Right renal pelvis (tissue), 4 donors: Measurements from ENCODE around the gene PLAAT2. TPM values are rescaled to one million over a fixed set of nuclear protein-coding genes. Genes with fewer than 3 reads are reported as not detected.

ENCODE experiments used
- polyA plus RNA-seq, 4 donors: library from polyadenylated mRNA; unstranded; fragments of 120-200 nt; gene quantifications; one replicate each; pipeline ENCODE4 v1.2.1, GENCODE V29; 2013; ENCODE audit not compliant: insufficient read length in 4 of 4

The PLAAT2 gene
- polyA plus RNA-seq, 4 donors, result 0.27 to 0.44 TPM; not detected in 2

Other genes starting within 250 kb of the PLAAT2 start
- gene SLC22A9, start 193.6 kb downstream of the PLAAT2 start, polyA plus RNA-seq, result under 1 TPM in 2 of 4 donors, not detected in 2; 0.05 to 0.13 TPM
- under 1 TPM; 0.53 to 0.86 (median 0.68) TPM for gene PLAAT5, start 72.2 kb downstream of the PLAAT2 start, polyA plus RNA-seq
- gene LGALS12, start 57.3 kb downstream of the PLAAT2 start, polyA plus RNA-seq, result under 1 TPM; 0.12 to 0.14 (median 0.14) TPM
- 10 to 100 TPM; 10.0 to 11.9 (median 11.0) TPM for gene PLAAT4, start 26.6 kb downstream of the PLAAT2 start, polyA plus RNA-seq
- gene PLAAT3, start 51.1 kb upstream of the PLAAT2 start, polyA plus RNA-seq, result 10 to 100 TPM; 11.4 to 21.1 (median 16.6) TPM
- 10 to 100 TPM; 16.0 to 21.0 (median 19.2) TPM for gene ATL3, start 108.0 kb upstream of the PLAAT2 start, polyA plus RNA-seq
- 100 to 1,000 TPM; 172 to 196 (median 184) TPM for gene RTN3, start 118.1 kb upstream of the PLAAT2 start, polyA plus RNA-seq
- 10 to 100 TPM; 48.6 to 51.1 (median 49.1) TPM for gene ZFTA, start 205.4 kb upstream of the PLAAT2 start, polyA plus RNA-seq